ENCODE data around the gene C19orf12.
"Not testable (repeated sequence)": the region's sequence is repeated elsewhere in the genome, so short reads cannot be mapped to it uniquely, and the experiment has no call there.

The C19orf12 gene

DNA sequence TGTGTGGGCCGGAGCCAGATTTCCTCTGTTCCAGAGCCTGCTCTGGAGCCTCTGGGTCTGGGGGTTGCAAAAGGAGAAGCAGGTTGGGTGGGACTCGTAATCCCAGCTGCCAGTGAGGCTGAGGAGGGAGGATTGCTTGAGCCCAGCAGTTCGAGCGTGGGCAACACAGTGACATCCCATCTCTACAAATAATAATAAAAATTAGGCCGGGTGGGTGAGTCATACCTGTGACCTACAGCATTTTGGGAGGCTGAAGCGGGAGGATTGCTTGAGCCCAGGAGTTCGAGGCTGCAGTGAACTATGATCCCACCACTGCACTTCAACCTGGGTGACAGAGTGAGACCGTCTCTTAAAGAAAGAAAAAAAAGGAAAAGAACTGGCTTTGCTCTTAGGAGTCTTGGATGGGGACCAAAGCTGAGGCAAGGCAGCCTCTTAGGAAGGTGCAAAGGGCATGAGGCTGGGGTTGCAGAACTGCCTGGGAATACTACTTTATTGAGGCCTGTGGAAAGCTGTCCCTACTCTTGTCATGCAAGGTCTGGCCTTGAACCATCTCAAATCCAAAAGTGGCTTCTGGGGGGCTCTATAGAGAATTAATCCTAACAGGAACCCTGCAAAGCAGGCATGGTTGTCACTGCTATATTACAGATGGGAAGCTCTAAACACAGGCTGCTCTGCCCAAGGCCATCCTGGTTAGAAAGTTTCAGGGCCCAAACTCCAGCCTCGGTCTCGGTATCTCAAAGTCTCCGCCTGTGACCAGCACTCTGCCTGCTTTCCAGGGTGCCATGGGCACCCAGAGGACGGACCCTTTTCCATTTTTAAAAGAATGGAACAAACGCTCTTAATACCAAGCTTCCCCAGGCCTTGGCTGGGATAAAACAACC is 880 bp upstream of the C19orf12 start:
- DNase-seq (ENCODE audit: low read depth): no peak
- TF ChIP-seq, protein P1, sequence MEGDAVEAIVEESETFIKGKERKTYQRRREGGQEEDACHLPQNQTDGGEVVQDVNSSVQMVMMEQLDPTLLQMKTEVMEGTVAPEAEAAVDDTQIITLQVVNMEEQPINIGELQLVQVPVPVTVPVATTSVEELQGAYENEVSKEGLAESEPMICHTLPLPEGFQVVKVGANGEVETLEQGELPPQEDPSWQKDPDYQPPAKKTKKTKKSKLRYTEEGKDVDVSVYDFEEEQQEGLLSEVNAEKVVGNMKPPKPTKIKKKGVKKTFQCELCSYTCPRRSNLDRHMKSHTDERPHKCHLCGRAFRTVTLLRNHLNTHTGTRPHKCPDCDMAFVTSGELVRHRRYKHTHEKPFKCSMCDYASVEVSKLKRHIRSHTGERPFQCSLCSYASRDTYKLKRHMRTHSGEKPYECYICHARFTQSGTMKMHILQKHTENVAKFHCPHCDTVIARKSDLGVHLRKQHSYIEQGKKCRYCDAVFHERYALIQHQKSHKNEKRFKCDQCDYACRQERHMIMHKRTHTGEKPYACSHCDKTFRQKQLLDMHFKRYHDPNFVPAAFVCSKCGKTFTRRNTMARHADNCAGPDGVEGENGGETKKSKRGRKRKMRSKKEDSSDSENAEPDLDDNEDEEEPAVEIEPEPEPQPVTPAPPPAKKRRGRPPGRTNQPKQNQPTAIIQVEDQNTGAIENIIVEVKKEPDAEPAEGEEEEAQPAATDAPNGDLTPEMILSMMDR (IDR thresholded peaks at IDR 0.05; ENCODE audit: control insufficient read depth, extremely low read depth, insufficient read depth): no peak

GRCh38 chr19:29714371-29714952 is 599 bp downstream of the C19orf12 start:
- DNase-seq (ENCODE audit: low read depth): no peak
- TF ChIP-seq, protein P1 (IDR thresholded peaks at IDR 0.05; ENCODE audit: control insufficient read depth, extremely low read depth, insufficient read depth): no peak
- H3K4me3 ChIP-seq (ENCODE audit: low read depth, low read length): peak overlapping the region; percentile 64

More for the DNA sequence above, 880 bp upstream of the C19orf12 start:
- peak overlapping the region; percentile 64 for H3K4me3 ChIP-seq (ENCODE audit: low read depth, low read length)

- no peak for DNase-seq (ENCODE audit: low read depth)
- TF ChIP-seq, protein P1 (IDR thresholded peaks at IDR 0.05; ENCODE audit: control insufficient read depth, extremely low read depth, insufficient read depth): no peak
- no peak overlapping the region for H3K4me3 ChIP-seq (ENCODE audit: low read depth, low read length)
Observed at GRCh38 chr19:29712744-29713516, 2.1 kb downstream of the C19orf12 start.

DNA sequence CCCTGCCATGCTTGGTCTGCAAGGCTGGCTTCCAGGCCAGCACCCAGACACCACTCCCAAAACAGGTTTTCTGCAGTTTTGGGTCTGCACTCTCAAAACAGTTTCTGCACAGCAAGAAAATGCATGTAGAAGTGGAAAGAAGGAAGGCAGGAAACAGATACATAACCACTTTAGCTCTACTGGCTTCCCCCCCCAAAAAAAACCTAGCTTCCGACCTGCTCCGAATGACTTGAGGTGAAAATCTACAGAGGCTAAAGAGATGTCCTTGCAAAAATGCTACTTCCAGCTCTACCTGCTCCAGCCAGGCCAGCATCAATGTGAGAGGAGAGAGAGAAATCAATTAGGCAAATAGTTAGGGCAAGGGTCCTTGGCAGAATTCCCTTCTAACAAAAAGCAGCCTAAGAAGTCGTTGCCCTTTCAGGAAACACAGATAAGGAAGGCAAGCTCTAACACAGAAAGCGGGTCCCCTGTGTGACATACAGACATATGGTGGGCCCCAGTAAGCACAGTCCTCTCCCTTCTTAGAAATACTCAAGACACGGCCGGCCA is 3.4 kb downstream of the C19orf12 start:
- TF ChIP-seq, protein P1 (IDR thresholded peaks at IDR 0.05; ENCODE audit: control insufficient read depth, extremely low read depth, insufficient read depth): no peak
- DNase-seq (ENCODE audit: low read depth): no peak

GRCh38 chr19:29709440-29709798 is 5.6 kb downstream of the C19orf12 start:
- not testable (repeated sequence) for DNase-seq (ENCODE audit: low read depth); H3K4me3 ChIP-seq (ENCODE audit: low read depth, low read length)

More for the DNA sequence above, 3.4 kb downstream of the C19orf12 start:
- no peak overlapping the region for H3K4me3 ChIP-seq (ENCODE audit: low read depth, low read length)

- TF ChIP-seq, protein P1 (IDR thresholded peaks at IDR 0.05; ENCODE audit: control insufficient read depth, extremely low read depth, insufficient read depth): no peak
- no peak for DNase-seq (ENCODE audit: low read depth)
- no peak overlapping the region for H3K4me3 ChIP-seq (ENCODE audit: low read depth, low read length)
Observed at GRCh38 chr19:29708554-29709439, 6.3 kb downstream of the C19orf12 start.
